HG03342 (cell line): ENCODE results near the gene MCRIP2.
"Not testable (repeated sequence)": the region's sequence is repeated elsewhere in the genome, so short reads cannot be mapped to it uniquely, and the experiment has no call there.

Experiments used
- ATAC-seq: cut with Tn5 transposase; IDR thresholded peaks from one replicate; pipeline ENCODE4 v1.9.1; 2021; ENCODE audit warnings: mild to moderate bottlenecking, moderate library complexity; ENCODE audit not compliant: unreplicated experiment

The MCRIP2 gene, protein sequence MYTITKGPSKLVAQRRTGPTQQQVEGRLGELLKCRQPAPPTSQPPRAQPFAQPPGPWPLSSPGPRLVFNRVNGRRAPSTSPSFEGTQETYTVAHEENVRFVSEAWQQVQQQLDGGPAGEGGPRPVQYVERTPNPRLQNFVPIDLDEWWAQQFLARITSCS

DNA sequence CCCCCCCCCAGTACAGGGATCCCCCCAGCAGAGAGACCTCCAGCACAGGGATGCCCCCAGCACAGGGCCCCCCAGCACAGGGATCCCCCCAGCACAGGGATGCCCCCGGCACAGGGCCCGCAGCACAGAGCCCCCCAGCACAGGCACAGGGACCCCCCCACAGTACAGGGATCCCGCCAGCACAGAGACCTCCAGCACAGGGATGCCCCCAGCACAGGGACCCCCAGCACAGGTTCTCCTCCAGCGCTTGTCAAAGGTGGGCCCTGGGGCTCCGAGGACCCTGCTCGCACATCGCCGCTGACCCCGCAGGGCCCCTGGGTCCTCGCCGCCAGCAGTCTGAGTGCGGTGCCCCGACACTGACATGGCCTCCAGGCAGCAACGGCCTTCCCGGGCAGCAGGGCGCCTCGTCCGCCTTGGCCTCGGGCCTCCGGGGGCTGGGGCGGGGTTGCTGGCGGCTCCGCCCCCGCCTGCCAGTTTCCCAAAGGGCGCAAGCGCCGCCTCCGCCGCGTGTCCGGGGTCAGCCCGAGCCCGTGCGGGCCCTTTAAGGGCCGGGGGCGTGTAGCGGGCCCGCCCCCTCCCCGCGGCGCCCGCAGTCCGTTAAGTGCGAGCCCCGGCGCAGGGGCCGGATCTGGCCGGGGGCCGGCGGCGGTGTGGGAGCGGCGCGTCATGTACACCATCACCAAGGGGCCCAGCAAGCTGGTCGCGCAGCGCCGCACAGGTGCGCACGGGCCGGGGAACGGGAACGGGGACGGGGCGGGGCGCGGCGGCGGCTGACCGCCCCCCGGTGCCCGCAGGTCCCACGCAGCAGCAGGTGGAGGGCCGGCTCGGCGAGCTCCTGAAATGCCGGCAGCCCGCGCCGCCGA lies at the start of gene MCRIP2:
Gene MCRIP2, plus strand, starts transcription at position 503 of the 863 bp plus-strand sequence. Its CDS starts 164 bp downstream, at position 667.
- peak; percentile 43 for ATAC-seq

DNA sequence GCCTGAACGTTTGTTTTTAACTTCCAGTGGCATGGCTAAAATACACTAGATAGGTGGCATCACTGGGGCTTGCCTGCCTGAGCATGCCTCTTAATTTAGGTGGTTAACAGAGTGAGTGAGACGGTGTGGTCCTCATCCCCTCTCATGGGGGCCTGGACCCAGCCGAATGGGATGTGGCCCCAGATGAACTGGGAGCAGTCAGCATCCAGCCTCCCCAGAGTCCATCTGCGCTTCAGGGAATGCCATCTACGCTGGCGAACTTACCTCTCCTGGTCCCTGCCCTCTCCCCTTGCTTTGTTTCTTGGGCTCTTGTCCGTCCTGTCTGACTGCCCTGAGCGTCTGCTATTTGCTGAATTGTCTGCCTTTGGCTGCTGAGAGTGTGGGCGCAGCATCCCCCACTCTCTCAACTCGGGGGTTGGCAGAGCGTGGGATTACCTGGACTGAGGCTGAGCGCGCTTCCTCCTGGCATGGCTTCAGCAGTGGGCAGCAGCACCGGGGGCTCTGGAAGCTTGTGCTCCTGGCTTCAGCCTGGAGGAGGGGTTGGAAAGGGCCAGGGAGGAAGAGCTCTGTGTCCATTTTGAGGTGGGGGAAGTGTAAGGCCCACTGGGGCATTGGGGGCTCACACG lies 49.6 kb upstream of the MCRIP2 start:
- no peak for ATAC-seq

DNA sequence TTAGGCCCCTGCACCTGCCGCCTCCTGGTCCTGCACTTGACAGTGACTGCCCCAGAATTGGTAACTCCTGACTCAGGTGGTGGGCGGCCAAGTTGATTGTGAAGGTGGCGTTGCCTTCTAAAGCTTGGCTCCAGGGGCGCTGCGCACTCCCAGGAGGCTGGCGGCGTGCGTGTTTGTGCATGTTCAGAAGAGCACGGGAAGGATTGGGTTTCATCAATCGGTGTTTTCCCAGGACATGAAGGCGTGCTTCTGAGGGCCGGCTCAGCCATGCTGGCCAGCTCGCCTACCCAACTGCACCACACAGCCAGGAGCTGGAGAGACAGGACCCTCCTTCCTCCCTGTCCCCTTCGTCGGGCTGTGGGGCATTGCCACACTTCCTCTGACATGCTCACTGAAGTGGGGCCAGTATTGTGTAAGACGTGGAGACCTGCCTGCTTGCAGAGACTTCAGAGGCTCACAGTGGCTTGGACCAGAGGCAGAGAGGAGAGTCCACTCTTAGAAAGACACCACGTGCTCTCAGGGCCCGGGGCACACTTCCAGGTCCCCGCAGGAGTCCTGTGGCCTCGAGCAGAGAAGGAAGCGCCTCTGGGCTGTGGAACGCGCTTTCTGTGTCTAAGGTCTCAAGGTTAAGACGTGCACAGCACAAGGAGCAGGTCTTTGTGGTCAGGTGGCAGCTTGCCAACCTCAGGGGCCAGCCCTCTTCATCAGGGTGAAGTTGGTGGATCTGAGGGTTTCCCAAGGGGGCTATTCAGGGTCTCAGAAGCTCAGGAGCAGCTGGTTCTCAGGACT lies 48.9 kb upstream of the MCRIP2 start:
- ATAC-seq: no peak

DNA sequence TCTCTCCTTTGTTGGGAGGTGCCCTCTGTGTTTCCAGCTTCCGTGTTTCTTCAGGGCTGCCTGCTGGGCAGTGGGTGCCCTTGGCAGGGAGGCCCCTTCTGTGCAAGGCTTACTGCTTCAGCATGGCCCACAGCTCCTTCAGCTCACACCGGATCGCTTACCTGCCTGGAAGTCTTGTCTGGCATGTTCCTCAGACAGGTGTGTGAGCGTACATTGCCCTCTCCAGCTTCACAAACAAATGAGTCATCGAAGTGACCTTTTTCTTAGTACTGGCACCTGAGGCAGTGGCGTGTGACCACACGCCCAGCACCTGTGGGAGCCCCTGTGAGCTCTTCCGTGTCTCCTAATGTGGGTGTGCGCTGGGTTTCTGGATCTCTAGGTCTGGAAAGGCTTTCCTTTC lies 48.2 kb upstream of the MCRIP2 start:
- no peak for ATAC-seq

DNA sequence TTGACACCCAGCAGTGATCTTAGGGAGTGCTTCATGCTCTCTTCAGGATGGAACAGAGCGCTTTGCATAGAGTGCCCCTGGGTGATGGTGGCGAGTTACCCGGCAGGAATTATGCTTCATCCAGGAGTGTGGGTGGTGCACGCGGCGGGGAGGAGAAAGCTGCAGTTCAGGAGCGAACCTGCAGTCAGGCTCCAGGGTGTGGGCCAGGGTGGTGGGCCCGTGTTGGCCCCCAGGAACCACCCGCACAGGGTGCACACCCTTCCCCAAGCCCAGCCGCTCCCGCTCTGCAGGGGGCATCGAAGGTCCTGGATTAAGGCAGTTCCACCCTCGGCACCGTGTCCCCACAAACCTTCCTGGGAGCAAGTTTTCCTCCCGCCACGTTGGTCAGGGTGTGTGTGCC lies 47.8 kb upstream of the MCRIP2 start:
- ATAC-seq: no peak

DNA sequence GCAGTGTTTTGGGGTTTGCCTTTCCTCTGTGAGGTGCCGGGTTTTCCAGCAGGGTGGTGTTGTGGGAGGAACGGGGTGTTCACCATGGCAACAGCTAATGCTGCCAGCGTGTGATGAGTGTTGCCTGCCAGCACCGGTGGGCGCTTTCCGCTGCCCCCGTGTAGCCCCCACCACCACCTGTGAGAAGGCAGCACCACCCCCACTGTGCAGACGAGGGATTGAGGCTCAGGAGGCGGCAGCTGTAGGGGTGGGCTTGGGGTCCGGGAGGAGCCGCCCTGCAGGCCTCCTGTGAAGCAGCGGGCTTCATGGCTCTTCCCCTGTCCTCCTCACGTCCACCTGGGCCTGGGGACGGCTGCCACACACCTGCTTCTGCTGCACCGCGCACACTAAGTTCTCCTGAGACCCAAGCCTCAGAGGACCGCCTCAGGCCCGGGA lies 46.5 kb upstream of the MCRIP2 start:
- ATAC-seq: no peak

DNA sequence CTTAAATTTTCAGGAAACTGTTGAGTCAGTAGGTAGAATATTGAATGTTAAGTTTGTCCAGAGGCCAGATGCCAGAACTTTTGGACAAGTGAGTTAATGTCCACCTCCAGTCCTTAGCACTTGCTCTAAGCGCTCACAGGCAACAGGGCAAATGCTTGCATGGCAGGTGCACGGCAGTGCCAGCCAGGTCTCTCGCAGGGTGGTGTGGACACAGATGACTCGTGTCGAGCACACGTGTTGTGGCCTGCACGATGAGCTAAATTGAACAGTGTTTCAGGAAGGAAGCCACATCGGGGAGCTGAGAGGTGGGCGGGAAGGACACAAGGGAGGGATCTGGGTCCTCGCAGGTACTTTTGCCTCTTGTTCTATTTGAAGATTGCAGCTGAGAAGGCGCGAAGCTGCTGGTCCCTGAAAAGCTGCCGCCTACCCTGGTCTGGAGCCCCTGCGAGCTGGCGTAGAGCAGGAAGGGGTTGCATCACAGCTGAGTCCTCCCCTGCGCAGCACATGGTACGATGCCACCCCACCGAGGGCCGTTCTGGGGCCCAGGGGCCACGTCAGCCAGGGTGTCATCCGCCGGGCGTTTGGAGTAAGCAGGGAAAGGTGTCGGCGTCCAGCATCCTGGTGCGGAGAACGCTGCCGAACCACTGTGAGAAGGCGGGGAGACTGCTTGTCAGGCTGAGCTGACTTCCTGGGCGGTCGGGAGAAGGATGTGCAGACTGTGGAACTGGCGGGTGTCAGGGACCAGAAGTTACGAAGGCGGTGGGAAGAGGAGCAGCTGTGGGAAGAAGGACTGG lies 45.5 kb upstream of the MCRIP2 start:
- ATAC-seq: no peak

DNA sequence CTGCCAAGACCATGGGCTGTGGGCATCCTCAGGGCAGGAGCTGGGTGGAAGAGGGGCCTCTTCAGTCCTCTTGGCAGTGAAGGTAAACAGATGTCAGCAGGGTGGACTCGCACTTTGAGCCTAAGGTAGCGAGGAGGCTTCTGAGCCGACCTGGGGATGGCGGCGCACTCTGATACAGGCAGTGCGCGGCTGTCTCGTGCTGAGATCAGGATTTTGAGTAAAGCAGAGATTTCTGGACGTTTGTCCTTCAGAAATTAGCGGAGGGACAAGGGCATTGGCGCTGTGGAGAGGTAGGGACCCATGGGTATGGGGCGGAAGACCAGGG lies 44.9 kb upstream of the MCRIP2 start:
- no peak for ATAC-seq

DNA sequence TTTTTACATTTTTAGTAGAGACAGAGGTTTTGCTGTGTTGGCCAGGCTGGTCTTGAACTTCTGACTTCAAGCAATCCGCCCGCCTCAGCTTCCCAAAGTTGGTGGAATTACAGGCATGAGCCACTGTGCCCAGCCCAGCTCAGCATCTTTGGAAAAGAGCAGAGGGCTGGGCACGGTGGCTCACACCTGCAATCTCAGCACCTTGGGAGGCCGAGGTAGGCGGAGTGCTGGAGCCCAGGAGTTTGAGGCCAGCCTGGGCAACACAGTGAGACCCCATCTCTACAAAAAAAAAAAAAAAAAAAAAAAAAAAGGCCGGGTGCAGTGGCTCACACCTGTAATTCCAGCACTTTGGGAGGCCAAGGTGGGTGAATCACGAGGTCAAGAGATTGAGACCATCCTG lies 44.0 kb upstream of the MCRIP2 start:
- not testable (repeated sequence) for ATAC-seq

DNA sequence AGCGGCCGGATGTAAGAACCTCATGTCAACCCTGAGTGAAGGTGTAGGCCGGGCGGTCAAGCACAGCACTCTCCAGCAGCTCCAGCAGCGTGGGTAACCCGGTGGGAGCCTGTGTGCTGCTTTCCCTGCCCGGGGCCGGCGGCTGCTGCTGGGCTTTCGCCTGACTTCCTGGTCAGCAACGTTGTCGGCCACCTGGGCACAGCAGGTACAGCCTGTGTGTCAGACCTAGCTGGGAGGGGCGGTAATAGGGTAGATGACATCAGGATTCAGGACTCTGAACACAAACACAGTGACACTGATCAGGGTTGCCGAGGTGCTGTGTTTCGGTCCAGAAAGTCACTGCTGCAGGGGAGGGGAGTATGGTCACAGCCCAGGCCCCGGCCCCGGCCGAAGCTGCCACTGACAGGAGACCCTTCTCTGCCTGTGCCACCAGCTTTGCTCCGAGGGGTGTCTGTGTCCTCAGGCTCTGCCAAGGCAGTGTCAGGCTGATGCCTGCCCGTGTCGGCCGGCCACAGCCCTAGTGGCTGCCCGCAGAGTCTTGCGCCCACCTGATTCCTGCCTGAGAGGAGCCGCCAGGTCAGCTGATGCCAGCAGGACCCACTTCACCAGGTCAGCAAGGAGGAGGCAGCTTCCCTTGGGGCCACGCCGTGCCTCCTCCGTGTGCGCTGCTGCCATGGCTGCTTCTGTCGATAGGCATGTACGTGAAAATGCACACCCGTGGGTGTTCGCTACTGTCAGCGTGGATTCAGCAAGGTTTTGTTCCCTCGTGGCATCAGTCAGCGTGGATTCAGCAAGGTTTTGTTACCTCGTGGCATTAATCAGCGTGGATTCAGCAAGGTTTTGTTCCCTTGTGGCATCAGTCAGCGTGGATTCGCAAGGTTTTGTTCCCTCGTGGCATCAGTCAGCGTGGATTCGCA lies 42.5 kb upstream of the MCRIP2 start:
- no peak for ATAC-seq

DNA sequence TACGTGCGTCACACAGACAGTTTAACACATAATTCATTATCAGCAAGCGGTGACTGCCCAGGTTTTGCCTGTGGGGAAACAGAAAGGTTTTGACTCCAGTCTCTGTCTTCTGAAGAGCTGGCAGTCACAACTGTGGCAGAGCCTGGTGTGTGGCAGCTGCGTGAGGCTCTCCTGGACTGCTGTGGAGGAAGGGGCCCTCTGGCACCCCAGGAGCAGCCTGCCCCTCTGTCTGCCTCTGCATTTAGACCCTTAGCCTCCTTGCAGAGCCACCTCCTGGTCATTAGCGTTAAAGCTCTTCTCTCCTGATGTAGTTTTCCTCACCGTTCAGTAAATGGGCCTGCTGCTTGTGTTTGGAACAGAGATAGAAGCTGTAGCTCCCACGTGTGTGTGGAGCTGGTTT lies 40.8 kb upstream of the MCRIP2 start:
- ATAC-seq: no peak

DNA sequence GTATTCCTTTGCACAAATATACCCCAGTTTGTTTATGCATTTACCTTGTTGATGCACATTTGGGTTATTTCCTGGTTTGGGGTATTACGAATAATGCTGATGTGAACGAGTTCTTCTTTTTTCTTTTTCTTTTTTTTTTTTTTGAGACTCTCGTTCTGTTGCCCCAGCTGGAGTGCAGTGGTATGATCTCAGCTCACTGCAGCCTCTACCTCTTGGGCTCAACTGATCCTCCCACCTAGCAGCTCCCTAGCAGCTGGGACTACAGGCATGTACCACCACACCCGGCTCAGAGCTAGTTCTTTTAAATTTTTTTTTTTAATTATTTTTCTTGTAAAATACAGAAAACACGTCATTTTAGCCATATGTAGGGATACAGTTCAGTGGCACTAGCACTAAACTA lies 37.7 kb upstream of the MCRIP2 start:
- no peak for ATAC-seq

DNA sequence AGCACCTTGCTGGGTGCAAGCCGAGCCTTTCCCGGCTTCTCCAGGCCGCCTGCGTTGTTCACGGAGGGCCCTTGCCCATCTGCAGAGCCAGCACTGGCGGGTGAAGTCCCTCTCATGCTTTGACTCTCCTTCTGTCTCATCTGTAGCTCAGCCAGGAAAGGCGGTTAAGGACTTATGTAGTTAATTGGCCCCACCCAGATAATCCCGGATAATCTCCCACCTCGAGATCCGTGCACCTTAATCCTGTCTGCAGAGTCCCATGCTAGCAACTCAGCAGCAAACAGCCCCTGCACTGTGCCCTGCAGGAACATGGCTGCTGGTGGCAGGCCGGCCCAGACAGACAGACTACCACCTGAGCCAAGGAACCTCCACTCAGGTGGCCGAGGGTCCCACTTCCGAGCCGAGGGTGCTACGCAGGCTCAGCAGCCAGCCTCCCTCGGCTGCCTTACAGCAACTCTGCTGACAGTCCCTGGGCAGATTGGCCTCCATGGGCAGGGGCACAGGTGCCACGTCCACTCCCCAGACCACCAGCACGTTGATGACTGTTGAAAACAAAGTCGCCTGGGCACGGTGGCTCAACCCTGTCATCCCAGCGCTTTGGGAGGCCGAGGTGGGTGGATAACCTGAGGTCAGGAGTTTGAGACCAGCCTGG lies 34.8 kb upstream of the MCRIP2 start:
- no peak for ATAC-seq

DNA sequence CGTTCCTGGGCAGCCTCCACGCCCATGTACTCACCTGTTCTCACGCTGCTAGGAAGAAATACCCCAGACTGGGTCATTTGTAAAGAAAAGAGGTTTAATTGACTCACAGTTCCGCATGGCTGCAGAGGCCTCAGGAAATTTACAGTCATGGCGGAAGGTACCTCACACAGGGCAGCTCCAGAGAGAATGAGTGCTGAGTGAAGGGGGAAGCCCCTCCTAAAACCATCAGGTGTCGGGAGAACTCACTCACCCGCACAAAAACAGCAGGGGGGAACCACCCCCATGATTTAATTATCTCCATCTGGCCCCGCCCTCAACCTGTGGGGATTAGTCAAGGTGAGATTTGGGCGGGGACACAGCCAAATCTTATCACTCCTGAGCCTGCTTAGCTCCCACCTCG lies 33.6 kb upstream of the MCRIP2 start:
- ATAC-seq: no peak

DNA sequence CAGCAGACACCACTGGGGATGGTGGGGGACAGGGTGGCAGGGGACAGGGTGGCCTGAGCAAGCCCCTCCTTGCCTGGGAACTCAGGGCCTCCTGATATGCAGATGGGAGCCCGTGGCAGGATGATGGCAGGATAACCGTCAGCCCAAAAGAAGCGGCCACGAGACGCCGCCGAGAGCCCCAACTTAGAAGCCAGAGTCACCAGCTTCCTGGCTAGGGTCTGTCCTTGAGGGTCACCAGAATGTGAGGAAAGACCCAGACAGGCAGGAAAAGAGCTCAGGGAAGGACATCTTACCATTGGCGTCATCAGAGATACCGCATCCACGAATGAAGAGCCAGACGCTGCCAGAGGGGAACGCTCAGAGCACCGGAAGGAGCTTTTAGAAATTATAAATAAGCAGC lies 32.3 kb upstream of the MCRIP2 start:
- ATAC-seq: no peak

DNA sequence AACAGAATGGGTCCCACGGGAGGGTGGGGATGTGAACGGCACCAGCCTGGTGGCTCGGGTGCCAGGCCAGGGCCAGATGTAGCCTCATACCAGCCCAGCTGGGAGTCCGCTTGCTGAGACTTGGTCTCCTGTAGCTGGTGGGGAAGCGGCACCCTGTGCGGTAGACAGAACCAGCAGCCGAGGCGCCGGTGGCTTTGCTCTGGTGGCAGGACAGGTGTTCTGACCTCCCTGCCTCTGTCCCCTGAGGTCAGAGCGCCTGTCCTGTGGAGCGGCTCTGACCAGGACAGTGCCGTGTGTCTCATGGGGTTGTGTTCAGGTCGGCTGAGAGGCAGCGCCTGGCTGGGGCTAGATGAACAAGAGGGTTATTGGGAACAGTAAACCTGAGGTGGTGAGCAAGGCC lies 31.6 kb upstream of the MCRIP2 start:
- ATAC-seq: no peak

DNA sequence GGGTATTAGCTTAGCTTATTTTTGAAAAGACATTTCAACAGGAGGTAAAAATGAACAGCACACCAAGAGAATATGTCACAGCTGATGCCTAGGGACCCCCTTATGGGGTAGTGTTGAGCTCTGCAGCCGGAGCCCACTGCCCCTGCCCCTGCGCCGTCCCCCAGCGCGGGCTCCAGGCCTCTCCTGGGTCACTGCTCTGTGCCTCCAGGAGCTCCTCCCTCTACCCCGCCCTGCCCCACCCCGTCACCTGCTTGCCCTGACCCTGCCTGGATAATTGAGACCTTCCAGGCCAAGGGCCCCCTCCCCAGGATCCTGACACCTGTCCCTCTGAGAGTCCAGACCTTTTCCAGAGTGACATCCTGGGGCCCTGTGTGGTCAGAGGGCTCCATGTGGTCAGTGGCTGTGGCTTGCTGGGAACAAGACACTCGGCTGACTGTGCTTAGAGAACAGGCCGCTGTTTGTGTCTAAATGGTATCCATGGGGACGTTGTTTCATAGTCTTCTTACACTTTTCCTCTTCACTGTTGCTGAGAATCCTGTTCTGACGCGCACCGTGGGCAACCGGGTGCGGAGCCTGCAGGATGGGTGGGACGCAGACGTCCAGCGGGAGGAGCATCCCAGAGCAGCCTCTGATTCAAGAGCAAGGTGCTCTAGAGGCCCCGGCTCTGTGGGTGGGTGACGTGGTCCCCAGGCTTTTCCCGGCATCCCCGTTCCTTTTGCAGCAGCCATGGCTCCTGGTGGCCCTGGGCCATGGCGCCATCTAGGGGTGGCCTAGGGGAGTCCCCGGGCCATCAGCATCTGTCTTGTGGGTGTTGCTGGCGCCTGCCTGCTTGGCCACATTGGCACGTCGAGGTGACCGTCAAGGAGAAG lies 30.9 kb upstream of the MCRIP2 start:
- no peak for ATAC-seq

DNA sequence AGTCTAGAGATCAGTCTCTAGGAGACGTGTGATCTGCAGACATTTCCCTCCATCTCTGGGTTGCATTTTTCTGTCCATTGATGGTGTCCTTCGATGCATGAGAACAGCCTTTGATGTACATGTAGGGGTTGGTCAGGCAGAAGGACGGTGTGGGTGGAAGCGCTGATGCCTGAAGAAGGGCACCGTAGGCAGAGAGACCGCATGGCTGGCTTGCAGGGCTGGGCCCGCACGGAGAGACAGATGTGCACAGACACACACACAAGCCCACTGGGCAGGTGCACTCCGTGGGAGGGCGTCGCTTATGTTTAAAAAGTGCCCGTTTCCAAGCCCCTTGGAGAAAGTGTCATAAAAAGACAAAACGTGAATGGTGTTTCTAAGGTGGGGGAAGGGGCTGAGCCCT lies 26.5 kb upstream of the MCRIP2 start:
- ATAC-seq: no peak
